HG02885 (cell line): ENCODE results near the gene TSEN15.
"Not testable (repeated sequence)": the region's sequence is repeated elsewhere in the genome, so short reads cannot be mapped to it uniquely, and the experiment has no call there.

Experiments
- ATAC-seq: cut with Tn5 transposase; IDR thresholded peaks from one replicate; pipeline ENCODE4 v1.9.1; 2021; ENCODE audit warnings: mild to moderate bottlenecking; ENCODE audit not compliant: unreplicated experiment, poor library complexity

TSEN15 gene

GRCh38 chr1:184088037-184088436 is 36.5 kb downstream of the TSEN15 start:
- no peak for ATAC-seq

GRCh38 chr1:184093071-184093470 is 41.5 kb downstream of the TSEN15 start:
- ATAC-seq: no peak

- ATAC-seq: no peak
These were observed 44.5 kb downstream of the TSEN15 start for GRCh38 chr1:184096005-184096404.

GRCh38 chr1:184096580-184096979 is 45.0 kb downstream of the TSEN15 start:
- ATAC-seq: not testable (repeated sequence)

- ATAC-seq: no peak
These were observed 49.6 kb downstream of the TSEN15 start for GRCh38 chr1:184101141-184101540.

- ATAC-seq: no peak
These were observed 50.0 kb downstream of the TSEN15 start for GRCh38 chr1:184101571-184101970.

GRCh38 chr1:184110272-184111204 is 59.0 kb downstream of the TSEN15 start:
- ATAC-seq: no peak

GRCh38 chr1:184112176-184112948 is 60.8 kb downstream of the TSEN15 start:
- ATAC-seq: no peak

- ATAC-seq: no peak
These were observed 61.7 kb downstream of the TSEN15 start for GRCh38 chr1:184113251-184113650.

- no peak for ATAC-seq
These were observed 63.4 kb downstream of the TSEN15 start for GRCh38 chr1:184114818-184115398.

- ATAC-seq: no peak
These were observed 64.8 kb downstream of the TSEN15 start for GRCh38 chr1:184116287-184116686.

GRCh38 chr1:184118046-184118445 is 66.5 kb downstream of the TSEN15 start:
- ATAC-seq: no peak
